Germinal center (tissue), 1 donor: ENCODE data around the gene OTOL1.

Source experiments
- DNase-seq: peaks from one replicate; pipeline ENCODE4 v3.0.0; 2012; ENCODE audit warnings: mixed read lengths, low spot score

The OTOL1 gene

GRCh38 chr3:161545824-161546223, 49.2 kb downstream of the OTOL1 start:
- no peak for DNase-seq

DNA sequence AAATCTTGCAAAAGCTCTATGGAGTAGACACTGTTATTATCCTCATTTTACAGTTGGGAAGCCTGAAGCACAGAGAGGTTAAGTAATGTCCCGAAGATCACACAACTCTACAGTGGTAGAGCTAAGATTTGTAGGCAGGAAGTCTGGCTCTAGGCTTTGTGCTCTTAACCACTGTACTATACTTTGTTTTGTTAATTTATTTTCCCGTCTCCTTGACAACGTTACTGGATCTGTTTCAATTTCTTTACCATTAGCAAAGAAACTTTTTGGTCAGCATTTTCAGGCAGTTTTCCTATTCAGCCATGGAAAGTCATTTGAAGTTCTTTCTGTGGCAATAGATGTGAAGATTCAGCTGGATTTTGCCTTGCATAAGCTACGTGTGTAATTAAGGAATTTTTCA, 51.7 kb downstream of the OTOL1 start:
- DNase-seq, result no peak

DNA sequence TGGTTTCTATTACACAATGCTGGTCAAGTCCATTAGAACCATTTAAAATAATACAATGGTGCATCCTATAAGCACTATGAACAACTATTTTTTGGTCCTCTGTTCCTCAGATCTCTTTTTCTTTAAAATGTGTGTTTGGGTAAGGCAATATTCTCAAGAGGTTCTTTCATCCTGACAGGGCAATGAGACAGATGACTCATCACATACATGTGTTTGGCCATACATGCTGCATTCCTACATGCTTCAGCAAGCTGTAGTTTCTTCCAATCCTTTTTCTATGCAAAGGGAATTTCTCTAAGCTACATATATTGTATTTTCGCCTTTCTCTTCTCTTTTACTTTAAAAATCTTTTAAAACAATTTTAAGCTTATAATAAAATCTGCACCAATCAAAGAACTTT, 52.7 kb downstream of the OTOL1 start:
- DNase-seq, result no peak

DNA sequence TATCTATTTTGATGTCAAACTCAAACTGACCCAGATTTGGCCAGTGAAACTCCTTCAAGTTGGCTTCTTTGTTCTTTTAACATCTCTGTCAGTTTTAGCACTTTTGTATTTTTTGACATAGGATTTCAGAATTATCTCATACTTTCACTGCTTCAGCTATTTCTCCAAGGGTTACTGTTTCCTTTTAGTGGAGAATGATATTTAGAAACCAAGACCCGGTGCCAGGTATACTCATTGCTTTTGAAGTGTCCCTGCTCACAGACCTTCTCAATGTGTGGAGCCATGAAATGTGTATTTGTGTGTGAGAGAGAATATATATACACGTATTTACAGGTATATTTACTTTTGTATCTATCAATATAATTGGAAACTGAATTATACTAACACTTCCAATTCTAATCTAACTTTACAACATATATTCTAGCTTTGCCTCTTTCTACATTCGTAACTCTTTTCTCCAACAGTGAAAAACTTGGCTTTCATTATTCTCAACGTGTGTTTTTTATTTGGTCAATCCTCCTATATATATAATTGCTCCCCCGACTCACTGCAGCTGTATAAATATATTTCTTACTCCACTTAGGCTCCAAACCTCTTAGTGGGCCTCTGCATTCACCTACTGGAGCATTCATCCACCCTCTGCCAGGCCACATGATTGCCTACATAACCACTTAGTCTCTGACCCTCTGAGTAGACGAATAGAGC, 54.0 kb downstream of the OTOL1 start:
- no peak for DNase-seq

GRCh38 chr3:161551697-161552096, 55.1 kb downstream of the OTOL1 start:
- no peak for DNase-seq

- no peak for DNase-seq
Observed at GRCh38 chr3:161552984-161553560, 56.5 kb downstream of the OTOL1 start.
